Esophagus muscularis mucosa (tissue), 4 donors: ENCODE measurements around the gene PIF1. TPM values are rescaled to one million over a fixed set of nuclear protein-coding genes. Genes with fewer than 3 reads are reported as not detected.

Experiments used
- DNase-seq: peaks from one replicate; pipeline ENCODE4 v3.0.0-alpha.2; 2017; ENCODE audit errors: extremely low spot score
- H3K27ac ChIP-seq, 4 donors: fragments of 200-600 bp; sonication (generic); replicated peaks in 1 of 4; 1 replicate in 3 of 4; 2 replicates in 1 of 4; pipeline ENCODE4 v1.5.1; 2016 to 2019; ENCODE audit warnings: mild to moderate bottlenecking in 1 of 4
- H3K27me3 ChIP-seq, 4 donors: fragments of 200-600 bp; sonication (generic); one replicate each; pipeline versions ENCODE4 v1.5.1 to v1.6.0; 2016 to 2019
- H3K36me3 ChIP-seq, 4 donors: fragments of 200-600 bp; sonication (generic); one replicate each; pipeline ENCODE4 v1.5.1; 2016 to 2019
- H3K4me1 ChIP-seq, 4 donors: fragments of 200-600 bp; sonication (generic); one replicate each; pipeline ENCODE4 v1.5.1; 2016 to 2019
- H3K4me3 ChIP-seq, 4 donors: fragments of 200-600 bp; sonication (generic); 1 replicate in 2 of 4; 2 replicates in 2 of 4; pipeline ENCODE4 v1.5.1; 2016 to 2019; ENCODE audit warnings: mild to moderate bottlenecking in 4 of 4, moderate library complexity in 1 of 4
- H3K9me3 ChIP-seq, 4 donors: fragments of 200-600 bp; sonication (generic); 1 replicate in 3 of 4; 2 replicates in 1 of 4; pipeline ENCODE4 v1.5.1; 2016 to 2019
- EP300 ChIP-seq: sonication (generic); formaldehyde crosslinking; IDR thresholded peaks from one replicate; pipeline ENCODE4 v1.6.1; 2017; ENCODE audit warnings: antibody characterized with exemption
- POLR2A ChIP-seq: fragments of 450-650 bp; IDR thresholded peaks from one replicate; pipeline ENCODE4 v1.6.1; 2017; ENCODE audit warnings: antibody characterized with exemption, moderate library complexity, mild to moderate bottlenecking, low read depth
- POLR2AphosphoS5 ChIP-seq, 2 donors: sonication (generic); formaldehyde crosslinking; IDR thresholded peaks; one replicate each; pipeline ENCODE4 v1.6.1; 2017; ENCODE audit warnings: antibody characterized with exemption in 2 of 2
- WGBS: methylation state at CpG from one replicate; pipeline ENCODE4 v1.1.5; 2018; 5-methylcytosine and 5-hydroxymethylcytosine counted together
- intact Hi-C: fragments of 100-400 bp; cut with DNase I; formaldehyde crosslinking; loops from one replicate; pipeline ENCODE4 v1.15.1; 2023
- total RNA-seq, 4 donors: library from RNA; depleted of rRNA; stranded (reverse); fragments of >200 nt; gene quantifications; one replicate each; pipeline versions ENCODE4 v1.1.0 to v1.2.1, GENCODE V29; 2016
- TF ChIP-seq, protein P1 (sequence below), 3 experiments: fragments of 200-600 bp in 2 of 3; fragments of 450-650 bp in 1 of 3; sonication (generic) in 2 of 3; IDR thresholded peaks; one replicate each; pipeline ENCODE4 v1.5.1; 2017 to 2019; ENCODE audit warnings: antibody characterized with exemption in 3 of 3, mild to moderate bottlenecking in 2 of 3, moderate library complexity in 1 of 3

Gene PIF1
- total RNA-seq, 4 donors from 2014 or later = 0.78 to 4.4 (median 2.0) TPM

DNA sequence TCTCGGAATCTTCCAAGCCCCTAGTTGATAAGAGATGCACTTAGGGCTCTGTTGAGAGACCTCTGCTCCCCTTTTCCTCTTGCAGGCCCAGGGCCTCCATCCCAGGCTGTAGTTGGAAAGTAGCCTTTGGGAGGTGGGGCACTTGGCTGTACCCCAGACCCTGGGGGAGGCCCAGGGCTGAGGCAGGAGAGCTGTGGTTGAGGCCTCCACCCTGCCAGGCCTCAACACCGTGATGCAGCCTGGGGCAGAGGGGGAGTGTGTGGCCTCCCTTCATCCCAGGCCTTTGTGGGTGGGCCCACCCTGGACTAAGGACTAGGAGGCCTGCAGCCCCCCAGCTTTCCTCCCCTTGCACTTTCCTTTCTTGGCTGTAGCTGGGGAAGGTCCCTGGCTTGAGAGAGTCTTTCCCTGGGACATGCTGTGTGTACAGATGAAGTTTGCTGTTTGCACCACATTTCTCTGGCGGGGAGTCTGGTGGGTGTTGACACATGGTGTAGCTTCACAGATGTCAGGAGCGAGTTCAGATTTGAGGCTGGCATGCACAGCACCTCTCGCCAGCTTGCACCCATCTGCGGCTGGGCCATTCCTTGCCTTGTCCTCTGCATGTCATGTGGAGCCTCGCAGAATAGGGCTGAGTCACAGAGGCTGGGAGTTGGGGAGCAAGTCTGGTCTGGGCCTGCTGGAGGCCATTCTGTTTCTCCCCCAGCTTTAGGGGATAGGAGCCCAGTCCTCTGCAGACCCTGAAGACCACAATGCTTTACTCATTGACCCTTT lies 29.9 kb upstream of the PIF1 start:
- H3K9me3 ChIP-seq = no peaks in the 10 kb centered on the region
- H3K27ac ChIP-seq = peak overlapping the region; percentile 79 to 98 (median 92)
- H3K4me1 ChIP-seq = peaks cover 83 to 100% (median 100%) of the 10 kb centered on the region in 4 donors
- peaks cover 15 to 67% (median 48%) of the 10 kb centered on the region in 4 donors for H3K36me3 ChIP-seq
- TF ChIP-seq, protein P1, sequence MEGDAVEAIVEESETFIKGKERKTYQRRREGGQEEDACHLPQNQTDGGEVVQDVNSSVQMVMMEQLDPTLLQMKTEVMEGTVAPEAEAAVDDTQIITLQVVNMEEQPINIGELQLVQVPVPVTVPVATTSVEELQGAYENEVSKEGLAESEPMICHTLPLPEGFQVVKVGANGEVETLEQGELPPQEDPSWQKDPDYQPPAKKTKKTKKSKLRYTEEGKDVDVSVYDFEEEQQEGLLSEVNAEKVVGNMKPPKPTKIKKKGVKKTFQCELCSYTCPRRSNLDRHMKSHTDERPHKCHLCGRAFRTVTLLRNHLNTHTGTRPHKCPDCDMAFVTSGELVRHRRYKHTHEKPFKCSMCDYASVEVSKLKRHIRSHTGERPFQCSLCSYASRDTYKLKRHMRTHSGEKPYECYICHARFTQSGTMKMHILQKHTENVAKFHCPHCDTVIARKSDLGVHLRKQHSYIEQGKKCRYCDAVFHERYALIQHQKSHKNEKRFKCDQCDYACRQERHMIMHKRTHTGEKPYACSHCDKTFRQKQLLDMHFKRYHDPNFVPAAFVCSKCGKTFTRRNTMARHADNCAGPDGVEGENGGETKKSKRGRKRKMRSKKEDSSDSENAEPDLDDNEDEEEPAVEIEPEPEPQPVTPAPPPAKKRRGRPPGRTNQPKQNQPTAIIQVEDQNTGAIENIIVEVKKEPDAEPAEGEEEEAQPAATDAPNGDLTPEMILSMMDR (IDR thresholded peaks at IDR 0.05) = no peak
- no peak for TF ChIP-seq EP300
- TF ChIP-seq POLR2A = no peak
- TF ChIP-seq POLR2AphosphoS5 (IDR thresholded peaks at IDR 0.05) = no peak
- H3K27me3 ChIP-seq = no peaks in the 10 kb centered on the region
- intact Hi-C loops = no loop called here
- H3K4me3 ChIP-seq = no peak overlapping the region
- no peak for DNase-seq
- 69% methylated on average over 6 of the region's 7 CpGs for WGBS

DNA sequence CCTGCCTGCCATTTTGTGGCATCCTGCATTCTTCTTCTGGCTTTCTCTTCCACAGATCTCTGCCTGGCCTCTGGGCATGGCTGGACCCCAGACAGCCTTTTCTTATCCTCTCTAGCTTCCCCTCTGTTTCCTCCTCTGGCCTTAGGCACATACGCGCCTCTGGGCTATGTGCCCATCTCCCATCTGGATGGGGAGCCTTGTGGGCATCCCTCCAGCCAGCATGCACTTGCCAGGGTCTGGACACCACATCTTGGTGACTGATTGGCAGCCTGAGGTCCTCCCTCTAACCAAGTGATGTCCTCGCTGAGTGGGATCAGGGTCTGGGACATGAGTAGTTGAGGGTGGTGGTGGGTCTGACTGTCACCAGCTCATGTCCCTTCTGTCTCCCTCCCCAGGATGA lies 29.1 kb upstream of the PIF1 start:
- Histone ChIP-seq H3K4me1 (peaks cover 89 to 100% (median 100%) of the 10 kb centered on the region in 4 donors), H3K9me3 (no peaks in the 10 kb centered on the region), H3K27me3 (no peaks in the 10 kb centered on the region), H3K27ac (peak overlapping the region; percentile 79 to 98 (median 92)), H3K36me3 (peaks cover 21 to 67% (median 48%) of the 10 kb centered on the region in 4 donors), H3K4me3 (no peak overlapping the region)
- no peak for DNase-seq
- intact Hi-C loops = no loop called here
- no peak for TF ChIP-seq POLR2A
- TF ChIP-seq EP300 = no peak
- TF ChIP-seq, protein P1 (IDR thresholded peaks at IDR 0.05) = no peak
- no peak for TF ChIP-seq POLR2AphosphoS5 (IDR thresholded peaks at IDR 0.05)
- 53% methylated on average over 3 of the region's 3 CpGs for WGBS

DNA sequence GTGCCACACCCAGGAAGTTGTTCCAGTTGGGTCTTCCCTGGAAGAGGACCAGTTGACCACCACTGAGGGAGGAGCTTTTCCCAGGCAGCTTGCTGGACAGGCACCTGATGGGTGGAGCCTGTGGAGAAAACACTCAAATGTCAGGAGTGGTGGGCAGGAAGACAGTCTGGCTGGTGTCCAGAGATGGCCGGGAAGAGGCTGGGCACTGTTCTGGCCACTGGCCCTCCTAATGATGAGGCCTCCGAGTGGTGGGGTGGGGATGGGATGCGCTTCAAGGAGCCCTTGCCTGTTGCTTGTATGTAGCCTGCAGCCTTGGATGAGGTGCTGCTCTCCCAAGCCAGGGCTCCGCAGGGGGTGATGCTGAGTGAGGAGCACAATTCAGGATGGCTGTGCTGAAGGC lies 28.6 kb upstream of the PIF1 start:
- DNase-seq = no peak
- intact Hi-C loops = no loop called here
- peak overlapping the region; percentile 79 to 98 (median 92) for H3K27ac ChIP-seq
- H3K9me3 ChIP-seq = no peaks in the 10 kb centered on the region
- TF ChIP-seq POLR2A (no peak), EP300 (no peak), POLR2AphosphoS5 (IDR thresholded peaks at IDR 0.05) (peak in 1 of 2 donors; percentile 21)
- TF ChIP-seq, protein P1 (IDR thresholded peaks at IDR 0.05) = no peak
- 52% methylated on average over 4 of the region's 4 CpGs for WGBS
- H3K4me3 ChIP-seq = no peak overlapping the region
- H3K27me3 ChIP-seq = no peaks in the 10 kb centered on the region
- H3K4me1 ChIP-seq = peaks cover 85 to 100% (median 100%) of the 10 kb centered on the region in 4 donors
- peaks cover 26 to 67% (median 51%) of the 10 kb centered on the region in 4 donors for H3K36me3 ChIP-seq

DNA sequence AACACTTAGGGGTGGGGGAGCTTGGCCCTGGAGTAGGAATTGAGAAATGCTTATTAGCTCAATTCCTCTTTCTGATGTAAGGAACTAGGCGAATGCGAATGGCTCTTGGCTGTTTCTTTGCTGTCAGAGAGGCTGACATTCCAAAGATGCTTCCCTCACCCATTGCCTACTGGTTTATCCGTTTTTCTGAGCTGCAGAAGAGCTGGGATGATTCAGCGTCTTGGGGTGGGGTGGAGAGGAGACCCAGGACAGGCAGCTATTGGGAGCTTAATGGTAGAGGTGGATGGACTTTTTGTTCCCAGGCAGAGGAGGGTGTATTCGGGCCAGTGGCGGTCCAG lies 26.0 kb upstream of the PIF1 start:
- Histone ChIP-seq H3K27me3 (no peaks in the 10 kb centered on the region), H3K27ac (peak overlapping the region; percentile 79 to 98 (median 92)), H3K9me3 (no peaks in the 10 kb centered on the region), H3K4me1 (peaks cover 74 to 100% (median 100%) of the 10 kb centered on the region in 4 donors), H3K4me3 (peak overlapping the region; percentile 5 to 44 (median 12)), H3K36me3 (peaks cover 36 to 78% (median 59%) of the 10 kb centered on the region in 4 donors)
- DNase-seq = no peak
- 28% methylated on average over 6 of the region's 6 CpGs for WGBS
- no peak for TF ChIP-seq POLR2A
- TF ChIP-seq EP300 = no peak
- peak; percentile 67 to 86 for TF ChIP-seq POLR2AphosphoS5 (IDR thresholded peaks at IDR 0.05)
- TF ChIP-seq, protein P1 (IDR thresholded peaks at IDR 0.05) = no peak
- intact Hi-C loops = no loop called here
